Common myeloid progenitor, CD34-positive (primary cell): ENCODE measurements around the gene CCSAP.

Experiments used
- CTCF ChIA-PET: fragments of 350-600 bp; sonication (Branson Sonifier 250); formaldehyde crosslinking; loops from one replicate; lab custom pipeline; 2021; ENCODE audit warnings: antibody characterized with exemption; lab: Charles Lee
- POLR2A ChIA-PET: fragments of 350-600 bp; sonication (Branson Sonifier 250); formaldehyde crosslinking; loops from one replicate; lab custom pipeline; 2021; ENCODE audit warnings: antibody characterized with exemption; lab: Charles Lee
- DNase-seq, 3 donors: peaks; one replicate each; pipeline versions ENCODE4 v3.0.0 to v3.0.0-alpha.2; 2013
- H3K27ac ChIP-seq, 2 experiments: 1 replicate in 1 of 2; 2 replicates in 1 of 2; pipeline ENCODE4 v1.7.0; 2013; ENCODE audit warnings: inconsistent platforms in 2 of 2, low read length in 2 of 2, mild to moderate bottlenecking in 2 of 2, low read depth in 1 of 2, moderate library complexity in 1 of 2; ENCODE audit not compliant: severe bottlenecking in 2 of 2, insufficient read depth in 1 of 2, poor library complexity in 1 of 2
- H3K27me3 ChIP-seq, 5 experiments: replicated peaks in 2 of 5; 1 replicate in 3 of 5; 2 replicates in 2 of 5; pipeline versions ENCODE4 v1.6.1 to v1.7.0; 2013; ENCODE audit warnings: low read length in 4 of 5, mild to moderate bottlenecking in 2 of 5, moderate library complexity in 2 of 5, inconsistent platforms in 1 of 5; ENCODE audit not compliant: insufficient read depth in 5 of 5, control insufficient read depth in 4 of 5
- H3K36me3 ChIP-seq, 4 experiments: 1 replicate in 2 of 4; 2 replicates in 2 of 4; pipeline versions ENCODE4 v1.6.1 to v1.7.0; 2013; ENCODE audit warnings: low read length in 3 of 4, control low read depth in 1 of 4, mild to moderate bottlenecking in 1 of 4; ENCODE audit not compliant: control insufficient read depth in 4 of 4, insufficient read depth in 4 of 4
- H3K4me1 ChIP-seq, 4 experiments: 1 replicate in 3 of 4; 2 replicates in 1 of 4; pipeline versions ENCODE4 v1.6.1 to v1.7.1; 2013; ENCODE audit warnings: low read length in 3 of 4, mild to moderate bottlenecking in 3 of 4, control low read depth in 1 of 4, inconsistent platforms in 1 of 4, moderate library complexity in 1 of 4; ENCODE audit not compliant: control insufficient read depth in 4 of 4, insufficient read depth in 4 of 4; ENCODE audit errors: control extremely low read depth in 1 of 4
- H3K4me3 ChIP-seq, 7 experiments: 1 replicate in 4 of 7; 2 replicates in 3 of 7; pipeline versions ENCODE4 v1.5.1 to v1.7.0; 2013; ENCODE audit warnings: mild to moderate bottlenecking in 7 of 7, low read length in 6 of 7, moderate library complexity in 6 of 7, inconsistent platforms in 2 of 7, low read depth in 2 of 7, control low read depth in 1 of 7; ENCODE audit not compliant: insufficient read depth in 4 of 7, control insufficient read depth in 1 of 7; ENCODE audit errors: extremely low read depth in 1 of 7
- H3K9me3 ChIP-seq, 5 experiments: 1 replicate in 4 of 5; 2 replicates in 1 of 5; pipeline versions ENCODE4 v1.6.1 to v1.7.1; 2013; ENCODE audit warnings: low read length in 4 of 5, mild to moderate bottlenecking in 2 of 5, inconsistent platforms in 1 of 5, low read depth in 1 of 5, moderate library complexity in 1 of 5; ENCODE audit not compliant: control insufficient read depth in 4 of 5, insufficient read depth in 2 of 5; ENCODE audit errors: control extremely low read depth in 1 of 5
- WGBS: methylation state at CpG from one replicate; pipeline ENCODE4 v1.1.5; 2013; ENCODE audit not compliant: insufficient coverage; 5-methylcytosine and 5-hydroxymethylcytosine counted together

CCSAP gene

GRCh38 chr1:229376521-229376920 lies 33.7 kb upstream of the CCSAP start:
- H3K27me3 ChIP-seq = peaks cover 0 to 18% (median 4%) of the 10 kb centered on the region in 5 experiments
- DNase-seq = no peak
- POLR2A ChIA-PET = no interaction called here
- CTCF ChIA-PET = no interaction called here
- H3K9me3 ChIP-seq = no peaks in the 10 kb centered on the region
- no peak overlapping the region for H3K27ac ChIP-seq
- no peaks in the 10 kb centered on the region for H3K4me1 ChIP-seq
- no peak overlapping the region for H3K4me3 ChIP-seq
- 100% methylated on average over 3 of the region's 6 CpGs for WGBS
- no peaks in the 10 kb centered on the region for H3K36me3 ChIP-seq

- CTCF ChIA-PET = interaction anchor here (1.2 kb wide), 1 partner anchor 9 kb away, joined by 3 read pairs; no protein-coding TSS in a partner anchor
- H3K27me3 ChIP-seq = peaks cover 2 to 11% (median 3%) of the 10 kb centered on the region in 5 experiments
- 97% methylated on average over 8 of the region's 8 CpGs for WGBS
These were observed 31.6 kb upstream of the CCSAP start for GRCh38 chr1:229374485-229374884.

GRCh38 chr1:229373395-229373794 lies 30.5 kb upstream of the CCSAP start:
- DNase-seq = no peak

More at GRCh38 chr1:229374485-229374884, 31.6 kb upstream of the CCSAP start:
- peaks cover 0 to 7% (median 2%) of the 10 kb centered on the region in 4 experiments for H3K4me1 ChIP-seq
- POLR2A ChIA-PET = no interaction called here
- H3K36me3 ChIP-seq = no peaks in the 10 kb centered on the region
- no peak overlapping the region for H3K4me3 ChIP-seq
- no peak for DNase-seq
- no peak overlapping the region for H3K27ac ChIP-seq
- no peaks in the 10 kb centered on the region for H3K9me3 ChIP-seq

GRCh38 chr1:229372251-229372650 lies 29.4 kb upstream of the CCSAP start:
- Histone ChIP-seq H3K36me3 (no peaks in the 10 kb centered on the region), H3K4me3 (no peak overlapping the region), H3K27ac (no peak overlapping the region), H3K4me1 (peaks cover 0 to 7% (median 2%) of the 10 kb centered on the region in 4 experiments), H3K9me3 (no peaks in the 10 kb centered on the region), H3K27me3 (peaks cover 2 to 11% (median 5%) of the 10 kb centered on the region in 5 experiments)
- no peak for DNase-seq
- ChIA-PET POLR2A (no interaction called here), CTCF (interaction anchor here (0.6 kb wide), 1 partner anchor 966 kb away, joined by 3 read pairs; no protein-coding TSS in a partner anchor)

More at GRCh38 chr1:229373395-229373794, 30.5 kb upstream of the CCSAP start:
- H3K27me3 ChIP-seq = peaks cover 2 to 11% (median 5%) of the 10 kb centered on the region in 5 experiments
- H3K27ac ChIP-seq = no peak overlapping the region
- H3K4me3 ChIP-seq = no peak overlapping the region
- CTCF ChIA-PET = interaction anchor here (1.2 kb wide), 1 partner anchor 8 kb away, joined by 3 read pairs; no protein-coding TSS in a partner anchor
- WGBS = 97% methylated on average over 4 of the region's 6 CpGs
- no peaks in the 10 kb centered on the region for H3K36me3 ChIP-seq
- POLR2A ChIA-PET = no interaction called here
- no peaks in the 10 kb centered on the region for H3K9me3 ChIP-seq
- H3K4me1 ChIP-seq = peaks cover 0 to 7% (median 2%) of the 10 kb centered on the region in 4 experiments

- Histone ChIP-seq H3K36me3 (no peaks in the 10 kb centered on the region), H3K27ac (no peak overlapping the region), H3K4me1 (peaks cover 0 to 7% (median 2%) of the 10 kb centered on the region in 4 experiments), H3K27me3 (peaks cover 2 to 11% (median 5%) of the 10 kb centered on the region in 5 experiments), H3K4me3 (no peak overlapping the region), H3K9me3 (no peaks in the 10 kb centered on the region)
- DNase-seq = no peak
- ChIA-PET POLR2A (no interaction called here), CTCF (interaction anchor here (0.6 to 1.0 kb wide), 3 partner anchors 10 to 965 kb away, joined by 3 read pairs; no protein-coding TSS in a partner anchor)
- 98% methylated on average over 5 of the region's 6 CpGs for WGBS
These were observed 28.8 kb upstream of the CCSAP start for GRCh38 chr1:229371624-229372023.

- DNase-seq = peak; percentile 13 to 76 (median 62)
- Histone ChIP-seq H3K27me3 (peaks cover 2 to 11% (median 5%) of the 10 kb centered on the region in 5 experiments), H3K36me3 (no peaks in the 10 kb centered on the region), H3K4me3 (no peak overlapping the region), H3K9me3 (peaks cover 0 to 7% (median 1%) of the 10 kb centered on the region in 5 experiments), H3K4me1 (peaks cover 0 to 7% (median 2%) of the 10 kb centered on the region in 4 experiments), H3K27ac (no peak overlapping the region)
- POLR2A ChIA-PET = no interaction called here
- CTCF ChIA-PET = interaction anchor here (1.0 to 1.3 kb wide), 3 partner anchors 21 to 114 kb away, joined by 3 to 7 read pairs (median 3); no protein-coding TSS in a partner anchor
- WGBS = 4% methylated on average over 4 of the region's 7 CpGs
These were observed 27.8 kb upstream of the CCSAP start for GRCh38 chr1:229370601-229371021.

GRCh38 chr1:229368347-229368746 lies 25.5 kb upstream of the CCSAP start:
- no peak overlapping the region for H3K4me3 ChIP-seq
- peaks cover 2 to 21% (median 6%) of the 10 kb centered on the region in 5 experiments for H3K27me3 ChIP-seq
- POLR2A ChIA-PET = no interaction called here
- H3K27ac ChIP-seq = no peak overlapping the region
- no peaks in the 10 kb centered on the region for H3K36me3 ChIP-seq
- no CpG with 5 or more reads among the region's 2 CpGs for WGBS
- peaks cover 0 to 7% (median 2%) of the 10 kb centered on the region in 4 experiments for H3K4me1 ChIP-seq
- no peak for DNase-seq
- H3K9me3 ChIP-seq = peaks cover 0 to 10% (median 1%) of the 10 kb centered on the region in 5 experiments
- CTCF ChIA-PET = interaction anchor here (1.0 kb wide), 1 partner anchor 27 kb away, joined by 3 read pairs; no protein-coding TSS in a partner anchor
